Measurements from ENCODE around the gene STAC3.
A peak's percentile ranks its signal among the peaks of the same experiment; 100 is the strongest.
"Not testable (repeated sequence)": the region's sequence is repeated elsewhere in the genome, so short reads cannot be mapped to it uniquely, and the experiment has no call there.

The STAC3 gene

DNA sequence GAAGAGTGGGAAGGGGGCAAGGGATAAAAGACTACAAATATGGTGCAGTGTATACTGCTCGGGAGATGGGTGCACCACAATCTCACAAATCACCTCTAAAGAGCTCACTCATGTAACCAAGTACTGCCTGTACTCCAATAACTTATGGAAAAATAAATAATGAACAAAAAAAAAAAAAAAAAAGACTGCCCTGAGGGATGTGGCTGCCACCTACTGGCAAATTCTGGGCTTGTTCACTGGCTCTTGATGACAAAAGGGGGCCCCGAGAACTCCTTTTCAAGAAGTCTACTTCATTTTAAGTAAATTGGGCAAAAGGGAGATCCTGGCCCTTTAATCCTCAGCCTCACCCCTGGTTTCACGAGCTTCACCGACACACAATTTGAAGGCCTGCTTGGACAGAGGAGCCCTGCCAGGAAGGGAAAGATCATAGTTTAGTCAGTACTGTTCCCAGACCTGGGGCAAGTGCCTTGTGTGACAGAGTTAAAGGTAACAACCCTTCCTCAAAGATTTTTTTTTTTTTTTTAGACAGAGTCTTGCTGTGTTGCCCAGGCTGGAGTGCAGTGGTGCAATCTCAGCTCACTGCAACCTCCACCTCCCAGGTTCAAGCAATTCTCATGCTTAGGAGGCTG, 26.1 kb upstream of the STAC3 start:
- Histone ChIP-seq H3K27ac (ENCODE audit: extremely low read depth, low read depth, low read length) (no peak overlapping the region), H3K36me3 (ENCODE audit: control insufficient read depth in 2 of 2, insufficient read depth in 1 of 2, low read length in 2 of 2) (peaks cover 16 to 57% of the 10 kb centered on the region in 2 experiments), H3K4me3 (ENCODE audit: low read depth, low read length) (no peak overlapping the region), H3K9me3 (ENCODE audit: control insufficient read depth, insufficient read depth, low read depth, low read length) (no peaks in the 10 kb centered on the region), H3K4me1 (ENCODE audit: control insufficient read depth, insufficient read depth, low read length) (0 out of 2 replicates have a peak, but pooled peaks cover 7% of the 10 kb centered on the region)
- no peak for TF ChIP-seq ZNF792 (tag by site-specific recombination; IDR thresholded peaks at IDR 0.05)
- TF ChIP-seq ZNF654 (tag by site-specific recombination; IDR thresholded peaks at IDR 0.05; ENCODE audit: low read depth): peak; percentile 41
- no peak for TF ChIP-seq ZSCAN23 (tag by site-specific recombination; IDR thresholded peaks at IDR 0.05)
- no peak for TF ChIP-seq KLF16 (tag by site-specific recombination; IDR thresholded peaks at IDR 0.05)
- 0 out of 2 replicates have a peak, but pooled peaks have one; percentile 25 for TF ChIP-seq ZNF121 (tag by site-specific recombination; IDR thresholded peaks at IDR 0.05)
- TF ChIP-seq ZNF112 (tag by site-specific recombination; IDR thresholded peaks at IDR 0.05): no peak
- ChIA-PET CTCF (interaction anchor here (0.6 to 2.5 kb wide), 26 partner anchors 9 to 813 kb away, joined by 3 to 17 read pairs (median 4); partner anchors contain the start of genes INHBE and STAC3), POLR2A (no interaction called here)

DNA sequence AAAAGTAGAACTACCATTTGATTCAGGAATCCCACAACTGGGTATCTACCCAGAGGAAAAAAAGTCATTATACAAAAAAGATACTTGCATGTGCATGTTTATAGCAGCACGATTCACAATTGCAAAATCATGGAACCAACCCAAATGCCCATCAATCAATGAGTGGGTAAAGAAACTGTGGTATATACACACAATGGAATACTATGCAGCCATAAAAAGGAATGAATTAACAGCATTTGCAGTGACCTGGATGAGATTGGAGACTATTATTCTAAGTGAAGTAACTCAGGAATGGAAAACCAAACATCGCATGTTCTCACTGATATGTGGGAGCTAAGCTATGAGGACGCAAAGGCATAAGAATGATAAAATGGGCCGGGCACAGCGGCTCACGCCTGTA, 25.2 kb upstream of the STAC3 start:
- H3K4me1 ChIP-seq (ENCODE audit: control insufficient read depth, insufficient read depth, low read length); H3K27ac ChIP-seq (ENCODE audit: extremely low read depth, low read depth, low read length); POLR2A ChIA-PET; H3K4me3 ChIP-seq (ENCODE audit: low read depth, low read length); H3K9me3 ChIP-seq (ENCODE audit: control insufficient read depth, insufficient read depth, low read depth, low read length): not testable (repeated sequence)
- peak; percentile 93 for TF ChIP-seq ZNF146 (tag by site-specific recombination; IDR thresholded peaks at IDR 0.05)
- CTCF ChIA-PET: interaction anchor here (0.6 to 2.3 kb wide), 9 partner anchors 10 to 812 kb away, joined by 3 to 17 read pairs (median 6); no protein-coding TSS in a partner anchor
- H3K36me3 ChIP-seq (ENCODE audit: control insufficient read depth in 2 of 2, insufficient read depth in 1 of 2, low read length in 2 of 2): peaks cover 18 to 54% of the 10 kb centered on the region in 2 experiments

DNA sequence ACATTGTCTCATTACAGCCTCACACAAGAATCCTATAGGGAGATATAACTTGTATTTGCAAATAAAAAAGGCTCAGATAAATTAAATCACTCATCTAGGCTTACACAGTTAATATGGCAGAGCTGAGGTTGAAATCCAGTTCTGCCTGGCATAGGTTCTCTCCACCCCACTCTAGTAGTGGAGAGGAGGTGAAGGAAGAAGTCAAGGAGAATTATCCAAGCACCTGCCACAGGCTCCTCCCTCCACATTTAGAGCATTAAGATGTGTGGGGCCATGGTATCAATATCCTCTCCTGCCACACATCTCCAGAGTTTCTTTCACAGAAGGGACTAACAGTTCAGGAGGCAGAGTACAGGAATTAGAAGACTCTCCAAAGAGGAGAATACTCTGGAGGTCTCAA, 22.5 kb upstream of the STAC3 start:
- CTCF ChIA-PET: interaction anchor here (0.6 to 1.1 kb wide), 3 partner anchors 10 to 175 kb away, joined by 3 to 5 read pairs (median 3); no protein-coding TSS in a partner anchor
- H3K9me3 ChIP-seq (ENCODE audit: control insufficient read depth, insufficient read depth, low read depth, low read length): no peaks in the 10 kb centered on the region
- H3K4me3 ChIP-seq (ENCODE audit: low read depth, low read length): no peak overlapping the region
- H3K27ac ChIP-seq (ENCODE audit: extremely low read depth, low read depth, low read length): no peak overlapping the region
- peaks cover 22 to 59% of the 10 kb centered on the region in 2 experiments for H3K36me3 ChIP-seq (ENCODE audit: control insufficient read depth in 2 of 2, insufficient read depth in 1 of 2, low read length in 2 of 2)
- no peaks in the 10 kb centered on the region for H3K4me1 ChIP-seq (ENCODE audit: control insufficient read depth, insufficient read depth, low read length)
- POLR2A ChIA-PET: no interaction called here
- TF ChIP-seq ZNF701 (tag by site-specific recombination; IDR thresholded peaks at IDR 0.05) (no peak), SALL2 (tag by site-specific recombination; IDR thresholded peaks at IDR 0.05; ENCODE audit: borderline replicate concordance) (no peak), GLIS1 (tag by site-specific recombination; IDR thresholded peaks at IDR 0.05) (no peak), ZNF146 (tag by site-specific recombination; IDR thresholded peaks at IDR 0.05) (no peak), OSR2 (tag by site-specific recombination; IDR thresholded peaks at IDR 0.05) (no peak), ZNF223 (tag by site-specific recombination; IDR thresholded peaks at IDR 0.05) (no peak), ZNF112 (tag by site-specific recombination; IDR thresholded peaks at IDR 0.05) (no peak), ZNF843 (tag by site-specific recombination; IDR thresholded peaks at IDR 0.05) (no peak), ZNF239 (tag by site-specific recombination; IDR thresholded peaks at IDR 0.05) (no peak), KLF1 (tag by site-specific recombination; IDR thresholded peaks at IDR 0.05) (no peak), ZNF184 (tag by site-specific recombination; IDR thresholded peaks at IDR 0.05) (no peak), ZNF202 (tag by site-specific recombination; IDR thresholded peaks at IDR 0.05; ENCODE audit: borderline replicate concordance) (no peak)
- TF ChIP-seq, protein P1, sequence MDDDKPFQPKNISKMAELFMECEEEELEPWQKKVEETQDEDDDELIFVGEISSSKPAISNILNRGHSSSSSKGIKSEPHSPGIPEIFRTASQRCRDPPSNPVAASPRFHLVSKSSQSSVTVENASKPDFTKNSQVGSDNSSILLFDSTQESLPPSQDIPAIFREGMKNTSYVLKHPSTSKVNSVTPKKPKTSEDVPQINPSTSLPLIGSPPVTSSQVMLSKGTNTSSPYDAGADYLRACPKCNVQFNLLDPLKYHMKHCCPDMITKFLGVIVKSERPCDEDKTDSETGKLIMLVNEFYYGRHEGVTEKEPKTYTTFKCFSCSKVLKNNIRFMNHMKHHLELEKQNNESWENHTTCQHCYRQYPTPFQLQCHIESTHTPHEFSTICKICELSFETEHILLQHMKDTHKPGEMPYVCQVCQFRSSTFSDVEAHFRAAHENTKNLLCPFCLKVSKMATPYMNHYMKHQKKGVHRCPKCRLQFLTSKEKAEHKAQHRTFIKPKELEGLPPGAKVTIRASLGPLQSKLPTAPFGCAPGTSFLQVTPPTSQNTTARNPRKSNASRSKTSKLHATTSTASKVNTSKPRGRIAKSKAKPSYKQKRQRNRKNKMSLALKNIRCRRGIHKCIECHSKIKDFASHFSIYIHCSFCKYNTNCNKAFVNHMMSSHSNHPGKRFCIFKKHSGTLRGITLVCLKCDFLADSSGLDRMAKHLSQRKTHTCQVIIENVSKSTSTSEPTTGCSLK (tag by site-specific recombination; IDR thresholded peaks at IDR 0.05): no peak
- TF ChIP-seq, protein P2, sequence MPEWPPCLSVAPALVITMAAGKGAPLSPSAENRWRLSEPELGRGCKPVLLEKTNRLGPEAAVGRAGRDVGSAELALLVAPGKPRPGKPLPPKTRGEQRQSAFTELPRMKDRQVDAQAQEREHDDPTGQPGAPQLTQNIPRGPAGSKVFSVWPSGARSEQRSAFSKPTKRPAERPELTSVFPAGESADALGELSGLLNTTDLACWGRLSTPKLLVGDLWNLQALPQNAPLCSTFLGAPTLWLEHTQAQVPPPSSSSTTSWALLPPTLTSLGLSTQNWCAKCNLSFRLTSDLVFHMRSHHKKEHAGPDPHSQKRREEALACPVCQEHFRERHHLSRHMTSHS (tag by site-specific recombination; IDR thresholded peaks at IDR 0.05): no peak
- TF ChIP-seq, protein P3, sequence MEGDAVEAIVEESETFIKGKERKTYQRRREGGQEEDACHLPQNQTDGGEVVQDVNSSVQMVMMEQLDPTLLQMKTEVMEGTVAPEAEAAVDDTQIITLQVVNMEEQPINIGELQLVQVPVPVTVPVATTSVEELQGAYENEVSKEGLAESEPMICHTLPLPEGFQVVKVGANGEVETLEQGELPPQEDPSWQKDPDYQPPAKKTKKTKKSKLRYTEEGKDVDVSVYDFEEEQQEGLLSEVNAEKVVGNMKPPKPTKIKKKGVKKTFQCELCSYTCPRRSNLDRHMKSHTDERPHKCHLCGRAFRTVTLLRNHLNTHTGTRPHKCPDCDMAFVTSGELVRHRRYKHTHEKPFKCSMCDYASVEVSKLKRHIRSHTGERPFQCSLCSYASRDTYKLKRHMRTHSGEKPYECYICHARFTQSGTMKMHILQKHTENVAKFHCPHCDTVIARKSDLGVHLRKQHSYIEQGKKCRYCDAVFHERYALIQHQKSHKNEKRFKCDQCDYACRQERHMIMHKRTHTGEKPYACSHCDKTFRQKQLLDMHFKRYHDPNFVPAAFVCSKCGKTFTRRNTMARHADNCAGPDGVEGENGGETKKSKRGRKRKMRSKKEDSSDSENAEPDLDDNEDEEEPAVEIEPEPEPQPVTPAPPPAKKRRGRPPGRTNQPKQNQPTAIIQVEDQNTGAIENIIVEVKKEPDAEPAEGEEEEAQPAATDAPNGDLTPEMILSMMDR (tag by site-specific recombination; IDR thresholded peaks at IDR 0.05): no peak

All from HEK293 (cell line).